Measurements from ENCODE around the gene TMEM37. TPM values are rescaled to one million over a fixed set of nuclear protein-coding genes. Genes with fewer than 3 reads are reported as not detected.
A peak's percentile ranks its signal among the peaks of the same experiment; 100 is the strongest.

TMEM37 gene
- total and polyA plus RNA-seq, 9 of the 15 experiments (the other 6 are each of a cell fraction or from before 2014, with no cell fraction given): 0.03 to 0.64 (median 0.31) TPM; not detected in 1

- TF ChIP-seq THAP12 (CRISPR knock-in tag; IDR thresholded peaks at IDR 0.05) (no peak), MCM7 (IDR thresholded peaks at IDR 0.05) (no peak), ZNF263 (CRISPR knock-in tag; IDR thresholded peaks at IDR 0.05; ENCODE audit: borderline replicate concordance) (0 out of 2 replicates have a peak, but pooled peaks have one; percentile 49), CREB3L1 (IDR thresholded peaks at IDR 0.05; ENCODE audit: borderline replicate concordance, low read depth) (no peak), XRCC4 (IDR thresholded peaks at IDR 0.05; ENCODE audit: extremely low read depth, insufficient read depth, insufficient read length) (no peak), THRB (CRISPR knock-in tag; conservative IDR thresholded peaks at IDR 0.05) (no peak), BRF2 (IDR thresholded peaks at IDR 0.05; ENCODE audit: borderline replicate concordance, insufficient read depth, insufficient read length) (no peak), SUPT5H (IDR thresholded peaks at IDR 0.05) (no peak), ZFP36 (IDR thresholded peaks at IDR 0.05; ENCODE audit: low read depth, low read length, partially characterized antibody) (peak; percentile 76), EP400 (IDR thresholded peaks at IDR 0.05) (no peak), BRD4 (IDR thresholded peaks at IDR 0.05) (no peak), EZH2 (IDR thresholded peaks at IDR 0.05; ENCODE audit: borderline replicate concordance, low read depth, low read length) (no peak), CTCF (IDR thresholded peaks at IDR 0.05 in 2 of 3, conservative IDR thresholded peaks at IDR 0.05 in 1 of 3; ENCODE audit: insufficient read depth in 2 of 3, low read depth in 1 of 3, low read length in 3 of 3) (peak in 1 of 3 experiments; percentile 4; a peak in 1 of 6 replicates), TFAP4 (CRISPR knock-in tag; IDR thresholded peaks at IDR 0.05; ENCODE audit: borderline replicate concordance) (peak; percentile 74; the same call in 1 of the 2 replicates), CLOCK (CRISPR knock-in tag; IDR thresholded peaks at IDR 0.05; ENCODE audit: borderline replicate concordance) (no peak)
Measured at GRCh38 chr2:119480718-119481142, 49.1 kb downstream of the TMEM37 start (continued).

Data from K562 (cell line).